Measurements from ENCODE around the gene BAHCC1.

GRCh38 chr17:81415681-81416080 lies 20.4 kb downstream of the BAHCC1 start:
- TF ChIP-seq ARNTL (CRISPR knock-in tag; IDR thresholded peaks at IDR 0.05; ENCODE audit: borderline replicate concordance, low read depth) (no peak), CSDC2 (CRISPR knock-in tag; IDR thresholded peaks at IDR 0.05) (no peak)

All from SK-N-SH treated with all-trans-retinoic acid at 6 μM for 48 hours (cell line).